Thyroid gland (tissue), 4 donors: Measurements from ENCODE around the gene TEX44.

Experiments used
- POLR2A ChIP-seq, 2 donors: fragments of 450-650 bp; IDR thresholded peaks; one replicate each; pipeline ENCODE4 v1.6.1; 2017; ENCODE audit warnings: antibody characterized with exemption in 2 of 2, mild to moderate bottlenecking in 2 of 2, moderate library complexity in 1 of 2
- TF ChIP-seq, protein P1 (sequence below), 6 experiments: fragments of 200-600 bp in 3 of 6; fragments of 450-650 bp in 3 of 6; sonication (generic) in 3 of 6; IDR thresholded peaks; one replicate each; pipeline ENCODE4 v1.5.1; 2016 to 2019; ENCODE audit warnings: antibody characterized with exemption in 6 of 6, mild to moderate bottlenecking in 2 of 6, inconsistent platforms in 1 of 6, moderate library complexity in 1 of 6

- TF ChIP-seq, protein P1, sequence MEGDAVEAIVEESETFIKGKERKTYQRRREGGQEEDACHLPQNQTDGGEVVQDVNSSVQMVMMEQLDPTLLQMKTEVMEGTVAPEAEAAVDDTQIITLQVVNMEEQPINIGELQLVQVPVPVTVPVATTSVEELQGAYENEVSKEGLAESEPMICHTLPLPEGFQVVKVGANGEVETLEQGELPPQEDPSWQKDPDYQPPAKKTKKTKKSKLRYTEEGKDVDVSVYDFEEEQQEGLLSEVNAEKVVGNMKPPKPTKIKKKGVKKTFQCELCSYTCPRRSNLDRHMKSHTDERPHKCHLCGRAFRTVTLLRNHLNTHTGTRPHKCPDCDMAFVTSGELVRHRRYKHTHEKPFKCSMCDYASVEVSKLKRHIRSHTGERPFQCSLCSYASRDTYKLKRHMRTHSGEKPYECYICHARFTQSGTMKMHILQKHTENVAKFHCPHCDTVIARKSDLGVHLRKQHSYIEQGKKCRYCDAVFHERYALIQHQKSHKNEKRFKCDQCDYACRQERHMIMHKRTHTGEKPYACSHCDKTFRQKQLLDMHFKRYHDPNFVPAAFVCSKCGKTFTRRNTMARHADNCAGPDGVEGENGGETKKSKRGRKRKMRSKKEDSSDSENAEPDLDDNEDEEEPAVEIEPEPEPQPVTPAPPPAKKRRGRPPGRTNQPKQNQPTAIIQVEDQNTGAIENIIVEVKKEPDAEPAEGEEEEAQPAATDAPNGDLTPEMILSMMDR (IDR thresholded peaks at IDR 0.05) = no peak
- no peak for TF ChIP-seq POLR2A (IDR thresholded peaks at IDR 0.05)
Measured at GRCh38 chr2:231640241-231640640, 47.6 kb downstream of the TEX44 start.
